GM19239 (cell line): ENCODE results near the gene MYO3B.
"Not testable (repeated sequence)": the region's sequence is repeated elsewhere in the genome, so short reads cannot be mapped to it uniquely, and the experiment has no call there.

Experiments
- DNase-seq: peaks from one replicate; pipeline ENCODE4 v3.0.0; 2011; ENCODE audit warnings: low spot score; ENCODE audit not compliant: insufficient read length
- FAIRE-seq: peaks from 2 replicates; lab custom pipeline; 2011; peaks lifted over from hg19 to GRCh38; lab: Jason Lieb, UNC

The MYO3B gene

GRCh38 chr2:170454471-170455372 is 276.8 kb downstream of the MYO3B start:
- no peak for FAIRE-seq
- DNase-seq = no peak

GRCh38 chr2:170455617-170456426 is 277.9 kb downstream of the MYO3B start:
- FAIRE-seq = no peak

GRCh38 chr2:170456914-170457313 is 279.0 kb downstream of the MYO3B start:
- FAIRE-seq = no peak

More at GRCh38 chr2:170455617-170456426, 277.9 kb downstream of the MYO3B start:
- no peak for DNase-seq

GRCh38 chr2:170457742-170458141 is 279.8 kb downstream of the MYO3B start:
- FAIRE-seq = no peak
- DNase-seq = no peak

More at GRCh38 chr2:170456914-170457313, 279.0 kb downstream of the MYO3B start:
- no peak for DNase-seq

GRCh38 chr2:170461889-170462288 is 283.9 kb downstream of the MYO3B start:
- DNase-seq (no peak), FAIRE-seq (no peak)

- DNase-seq = no peak
- FAIRE-seq = no peak
Observed at GRCh38 chr2:170462433-170463205, 284.7 kb downstream of the MYO3B start.

- no peak for FAIRE-seq
- no peak for DNase-seq
Observed at GRCh38 chr2:170463206-170463537, 285.2 kb downstream of the MYO3B start.

- FAIRE-seq = no peak
- no peak for DNase-seq
Observed at GRCh38 chr2:170464268-170464667, 286.3 kb downstream of the MYO3B start.

- DNase-seq (no peak), FAIRE-seq (no peak)
Observed at GRCh38 chr2:170465241-170465640, 287.3 kb downstream of the MYO3B start.

- FAIRE-seq (no peak), DNase-seq (no peak)
Observed at GRCh38 chr2:170466632-170467031, 288.7 kb downstream of the MYO3B start.

- no peak for DNase-seq
- no peak for FAIRE-seq
Observed at GRCh38 chr2:170467568-170468422, 289.8 kb downstream of the MYO3B start.

GRCh38 chr2:170468557-170468956 is 290.6 kb downstream of the MYO3B start:
- no peak for DNase-seq

GRCh38 chr2:170472498-170472897 is 294.6 kb downstream of the MYO3B start:
- DNase-seq, FAIRE-seq: not testable (repeated sequence)

More at GRCh38 chr2:170468557-170468956, 290.6 kb downstream of the MYO3B start:
- no peak for FAIRE-seq

- DNase-seq = no peak
- no peak for FAIRE-seq
Observed at GRCh38 chr2:170475878-170476277, 297.9 kb downstream of the MYO3B start.

GRCh38 chr2:170477630-170478029 is 299.7 kb downstream of the MYO3B start:
- DNase-seq (no peak), FAIRE-seq (no peak)

- FAIRE-seq (no peak), DNase-seq (no peak)
Observed at GRCh38 chr2:170481201-170481600, 303.3 kb downstream of the MYO3B start.

GRCh38 chr2:170484552-170484951 is 306.6 kb downstream of the MYO3B start:
- FAIRE-seq (no peak), DNase-seq (no peak)

- FAIRE-seq = no peak
- DNase-seq = no peak
Observed at GRCh38 chr2:170485254-170486026, 307.5 kb downstream of the MYO3B start.

- no peak for FAIRE-seq
Observed at GRCh38 chr2:170486730-170487129, 308.8 kb downstream of the MYO3B start.

More at GRCh38 chr2:170486730-170487129, 308.8 kb downstream of the MYO3B start:
- DNase-seq = no peak
